HTERT RPE-1 (cell line): ENCODE measurements around the gene HOXA11.

Experiments used
- in situ Hi-C: fragments of 300-500 bp; cut with MboI; formaldehyde crosslinking; loops from 4 replicates; pipeline ENCODE4 v1.14.3; 2020; ENCODE audit warnings: low sequenced_read_pairs

The HOXA11 gene

GRCh38 chr7:27182285-27182841 lies 2.7 kb downstream of the HOXA11 start:
- in situ Hi-C loops: no loop called here

GRCh38 chr7:27181795-27182275 lies 3.2 kb downstream of the HOXA11 start:
- in situ Hi-C loops: no loop called here

GRCh38 chr7:27180431-27181420 lies 4.3 kb downstream of the HOXA11 start:
- in situ Hi-C loops: no loop called here

GRCh38 chr7:27179503-27180430 lies 5.3 kb downstream of the HOXA11 start:
- in situ Hi-C loops: no loop called here

GRCh38 chr7:27179030-27179429 lies 6.0 kb downstream of the HOXA11 start:
- in situ Hi-C loops: no loop called here

GRCh38 chr7:27178366-27178765 lies 6.7 kb downstream of the HOXA11 start:
- in situ Hi-C loops: no loop called here

GRCh38 chr7:27177795-27178320 lies 7.2 kb downstream of the HOXA11 start:
- in situ Hi-C loops: no loop called here

- in situ Hi-C loops: no loop called here
Measured at GRCh38 chr7:27176962-27177794, 7.9 kb downstream of the HOXA11 start.

GRCh38 chr7:27176524-27176845 lies 8.5 kb downstream of the HOXA11 start:
- in situ Hi-C loops: no loop called here

GRCh38 chr7:27175626-27176523 lies 9.2 kb downstream of the HOXA11 start:
- in situ Hi-C loops: no loop called here

GRCh38 chr7:27174874-27175625 lies 10.0 kb downstream of the HOXA11 start:
- in situ Hi-C loops: no loop called here

- in situ Hi-C loops: no loop called here
Measured at GRCh38 chr7:27173956-27174873, 10.8 kb downstream of the HOXA11 start, which contains the start of gene HOXA10. TSS of gene HOXA10 (minus strand) at chr7:27174320. CDS start at chr7:27174306, 14 bp downstream.

- in situ Hi-C loops: no loop called here
Measured at GRCh38 chr7:27173511-27173955, 11.5 kb downstream of the HOXA11 start.

- in situ Hi-C loops: no loop called here
Measured at GRCh38 chr7:27172823-27173510, 12.1 kb downstream of the HOXA11 start.

- in situ Hi-C loops: no loop called here
Measured at GRCh38 chr7:27172315-27172774, 12.7 kb downstream of the HOXA11 start.

- in situ Hi-C loops: no loop called here
Measured at GRCh38 chr7:27171637-27172314, 13.3 kb downstream of the HOXA11 start.
